ENCODE results near the gene FGF8. TPM values are rescaled to one million over a fixed set of nuclear protein-coding genes. Genes with fewer than 3 reads are reported as not detected.
A peak's percentile ranks its signal among the peaks of the same experiment; 100 is the strongest.

FGF8 gene
- total RNA-seq, 1 experiment from 2014 or later, result not detected

GRCh38 chr10:101772017-101772894 is 3.7 kb downstream of the FGF8 start:
- H3K36me3 ChIP-seq (ENCODE audit: insufficient read depth, low read length, poor library complexity, severe bottlenecking), result no peaks in the 10 kb centered on the region
- H3K4me1 ChIP-seq (ENCODE audit: insufficient read depth, low read length, poor library complexity, severe bottlenecking), result peaks cover 17% of the 10 kb centered on the region
- intact Hi-C loops (cut with micrococcal nuclease; ENCODE audit: unreplicated experiment), result no loop called here
- no peak for TF ChIP-seq EZH2 (IDR thresholded peaks at IDR 0.05; ENCODE audit: borderline replicate concordance, low read depth, low read length, poor library complexity, severe bottlenecking)
- TF ChIP-seq CTCF (conservative IDR thresholded peaks at IDR 0.05; ENCODE audit: low read depth, low read length), result no peak
- no peak for DNase-seq (ENCODE audit: low spot score)
- CTCF ChIA-PET, result interaction anchor here (1.6 kb wide), 1 partner anchor 170 kb away, joined by 5 read pairs; no protein-coding TSS in a partner anchor
- no peaks in the 10 kb centered on the region for H3K9me3 ChIP-seq (ENCODE audit: low read depth, low read length, poor library complexity, severe bottlenecking)
- H3K4me3 ChIP-seq (ENCODE audit: low read depth, low read length, poor library complexity, severe bottlenecking), result no peak overlapping the region
- BruUV-seq (replicated peaks), result no TSS peak
- H3K27ac ChIP-seq (ENCODE audit: low read depth, low read length, poor library complexity, severe bottlenecking), result no peak overlapping the region
- H3K27me3 ChIP-seq (replicated peaks; ENCODE audit: insufficient read depth, low read depth, low read length, poor library complexity), result peaks cover 48% of the 10 kb centered on the region
- POLR2A ChIA-PET (ENCODE audit: low non-redundant PET), result no interaction called here

- POLR2A ChIA-PET (ENCODE audit: low non-redundant PET), result no interaction called here
- CTCF ChIA-PET, result interaction anchor here (0.9 to 1.6 kb wide), 2 partner anchors 10 to 169 kb away, joined by 3 to 5 read pairs; no protein-coding TSS in a partner anchor
- intact Hi-C loops (cut with micrococcal nuclease; ENCODE audit: unreplicated experiment), result no loop called here
- no peak for DNase-seq (ENCODE audit: low spot score)
- Histone ChIP-seq H3K4me3 (ENCODE audit: low read depth, low read length, poor library complexity, severe bottlenecking) (no peak overlapping the region), H3K4me1 (ENCODE audit: insufficient read depth, low read length, poor library complexity, severe bottlenecking) (peaks cover 17% of the 10 kb centered on the region), H3K36me3 (ENCODE audit: insufficient read depth, low read length, poor library complexity, severe bottlenecking) (no peaks in the 10 kb centered on the region), H3K27me3 (replicated peaks; ENCODE audit: insufficient read depth, low read depth, low read length, poor library complexity) (peaks cover 41% of the 10 kb centered on the region), H3K9me3 (ENCODE audit: low read depth, low read length, poor library complexity, severe bottlenecking) (no peaks in the 10 kb centered on the region), H3K27ac (ENCODE audit: low read depth, low read length, poor library complexity, severe bottlenecking) (no peak overlapping the region)
- TF ChIP-seq EZH2 (IDR thresholded peaks at IDR 0.05; ENCODE audit: borderline replicate concordance, low read depth, low read length, poor library complexity, severe bottlenecking) (no peak), CTCF (conservative IDR thresholded peaks at IDR 0.05; ENCODE audit: low read depth, low read length) (no peak)
- no TSS peak for BruUV-seq (replicated peaks)
Observed at GRCh38 chr10:101771380-101771779, 4.5 kb downstream of the FGF8 start.

GRCh38 chr10:101770331-101771215 is 5.3 kb downstream of the FGF8 start:
- ChIA-PET CTCF (interaction anchor here (0.9 to 1.6 kb wide), 2 partner anchors 11 to 168 kb away, joined by 3 to 5 read pairs; no protein-coding TSS in a partner anchor), POLR2A (ENCODE audit: low non-redundant PET) (no interaction called here)
- DNase-seq (ENCODE audit: low spot score), result peak; percentile 67
- Histone ChIP-seq H3K4me1 (ENCODE audit: insufficient read depth, low read length, poor library complexity, severe bottlenecking) (peaks cover 17% of the 10 kb centered on the region), H3K4me3 (ENCODE audit: low read depth, low read length, poor library complexity, severe bottlenecking) (no peak overlapping the region), H3K27ac (ENCODE audit: low read depth, low read length, poor library complexity, severe bottlenecking) (peak overlapping the region; percentile 54), H3K9me3 (ENCODE audit: low read depth, low read length, poor library complexity, severe bottlenecking) (no peaks in the 10 kb centered on the region), H3K27me3 (replicated peaks; ENCODE audit: insufficient read depth, low read depth, low read length, poor library complexity) (peaks cover 35% of the 10 kb centered on the region), H3K36me3 (ENCODE audit: insufficient read depth, low read length, poor library complexity, severe bottlenecking) (no peaks in the 10 kb centered on the region)
- TF ChIP-seq EZH2 (IDR thresholded peaks at IDR 0.05; ENCODE audit: borderline replicate concordance, low read depth, low read length, poor library complexity, severe bottlenecking) (no peak), CTCF (conservative IDR thresholded peaks at IDR 0.05; ENCODE audit: low read depth, low read length) (no peak)
- intact Hi-C loops (cut with micrococcal nuclease; ENCODE audit: unreplicated experiment), result no loop called here
- BruUV-seq (replicated peaks), result no TSS peak
